K562 (cell line): ENCODE data around the gene MUC5AC. TPM values are rescaled to one million over a fixed set of nuclear protein-coding genes. Genes with fewer than 3 reads are reported as not detected.

ENCODE experiments used
- CCNT2 ChIP-seq: IDR thresholded peaks from 2 replicates; pipeline ENCODE4 v1.6.1; 2011; ENCODE audit warnings: borderline replicate concordance, low read depth, mild to moderate bottlenecking, moderate library complexity, mixed read lengths, low read length; ENCODE audit not compliant: insufficient read length; ENCODE audit errors: extremely low read depth
- ZEB2 ChIP-seq: fragments of 450-650 bp; IDR thresholded peaks from 2 replicates; pipeline ENCODE4 v1.6.1; 2016
- ZNF165 ChIP-seq: fragments of 250-450 bp; sonication (Bioruptor Pico); IDR thresholded peaks from 2 replicates; pipeline ENCODE4 v1.4.0; 2020; ENCODE audit warnings: borderline replicate concordance
- ZNF280B ChIP-seq: fragments of 250-450 bp; sonication (Bioruptor Pico); IDR thresholded peaks from 2 replicates; pipeline ENCODE4 v1.5.1; 2021; ENCODE audit warnings: mild to moderate bottlenecking
- ZNF780A ChIP-seq: fragments of 250-450 bp; sonication (Bioruptor Pico); IDR thresholded peaks from 2 replicates; pipeline ENCODE4 v1.5.0; 2021; ENCODE audit warnings: mild to moderate bottlenecking
- ZZZ3 ChIP-seq: fragments of 450-650 bp; IDR thresholded peaks from 2 replicates; pipeline ENCODE4 v1.6.1; 2016; ENCODE audit warnings: antibody characterized with exemption, mild to moderate bottlenecking, moderate library complexity
- polyA plus RNA-seq, 8 experiments: library from polyadenylated mRNA; depleted of rRNA in 4 of 8; stranded (reverse) in 5 of 8; unstranded in 3 of 8; fragments of >200 nt; fragmentation: Nextera tagmentation in 2 of 8; fragmentation: Illumina TruSeq in 1 of 8; extraction: Ambion mirVana in 2 of 8; extraction: Trizol in 1 of 8; gene quantifications; 2 replicates each; pipeline versions ENCODE4 v1.2.1 to v1.2.3, GENCODE V29; 2011 to 2014; ENCODE audit warnings: inconsistent platforms in 1 of 8, missing spikeins in 1 of 8
- total RNA-seq, 7 experiments: library from RNA; depleted of rRNA in 6 of 7; stranded (reverse); fragments of >200 nt in 6 of 7; fragmentation: Illumina TruSeq in 2 of 7; extraction: Trizol in 2 of 7; gene quantifications; 2 replicates each; pipeline versions ENCODE4 v1.2.1 to v1.2.3, GENCODE V29; 2011 to 2021; ENCODE audit warnings: low replicate concordance in 1 of 7
- TF ChIP-seq, protein P1 (sequence below): fragments of 250-450 bp; sonication (Bioruptor Pico); IDR thresholded peaks from 2 replicates; pipeline ENCODE4 v1.5.0; 2021; ENCODE audit warnings: mild to moderate bottlenecking, borderline replicate concordance
- TF ChIP-seq, protein P2 (sequence below): fragments of 250-450 bp; sonication (Bioruptor Pico); IDR thresholded peaks from 2 replicates; pipeline ENCODE4 v1.8.0; 2022; ENCODE audit warnings: moderate library complexity, mild to moderate bottlenecking, inconsistent platforms

Gene MUC5AC
- total and polyA plus RNA-seq, 9 of the 15 experiments (the other 6 are each of a cell fraction or from before 2014, with no cell fraction given), result not detected

DNA sequence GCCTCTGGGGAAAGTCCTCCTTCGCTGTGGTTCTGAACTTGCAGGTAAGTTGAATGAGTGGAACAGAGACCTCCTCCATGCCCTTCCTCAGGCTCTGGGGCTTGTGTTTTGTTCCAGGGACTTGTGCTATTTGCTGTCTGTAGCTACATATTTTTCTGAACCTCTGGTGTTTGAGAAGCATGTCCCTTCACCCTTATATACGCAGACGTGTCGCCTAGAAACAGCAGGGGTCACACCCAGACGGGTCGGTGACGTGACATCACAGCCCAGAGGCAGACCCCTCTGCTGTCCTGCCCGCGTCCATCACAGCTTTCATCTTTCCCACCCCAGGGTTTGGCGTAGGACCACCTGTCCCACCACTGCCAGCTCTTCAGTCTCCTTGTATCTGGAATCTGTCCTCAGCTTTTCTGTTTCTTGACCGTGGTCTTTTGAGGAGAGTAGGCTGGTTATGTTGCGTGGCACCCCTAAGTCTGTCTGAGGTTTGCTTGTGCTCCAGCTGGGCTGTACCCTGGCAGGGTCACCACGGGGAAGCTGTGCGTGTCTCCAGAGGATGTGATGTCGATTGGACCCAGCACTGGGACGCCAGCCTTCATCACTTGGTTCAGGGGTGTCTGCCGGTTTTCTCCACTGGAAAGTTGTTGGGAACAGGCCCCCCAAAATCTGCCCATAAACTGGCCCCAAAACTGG is 51.8 kb downstream of the MUC5AC start (continued):
- TF ChIP-seq, protein P1, sequence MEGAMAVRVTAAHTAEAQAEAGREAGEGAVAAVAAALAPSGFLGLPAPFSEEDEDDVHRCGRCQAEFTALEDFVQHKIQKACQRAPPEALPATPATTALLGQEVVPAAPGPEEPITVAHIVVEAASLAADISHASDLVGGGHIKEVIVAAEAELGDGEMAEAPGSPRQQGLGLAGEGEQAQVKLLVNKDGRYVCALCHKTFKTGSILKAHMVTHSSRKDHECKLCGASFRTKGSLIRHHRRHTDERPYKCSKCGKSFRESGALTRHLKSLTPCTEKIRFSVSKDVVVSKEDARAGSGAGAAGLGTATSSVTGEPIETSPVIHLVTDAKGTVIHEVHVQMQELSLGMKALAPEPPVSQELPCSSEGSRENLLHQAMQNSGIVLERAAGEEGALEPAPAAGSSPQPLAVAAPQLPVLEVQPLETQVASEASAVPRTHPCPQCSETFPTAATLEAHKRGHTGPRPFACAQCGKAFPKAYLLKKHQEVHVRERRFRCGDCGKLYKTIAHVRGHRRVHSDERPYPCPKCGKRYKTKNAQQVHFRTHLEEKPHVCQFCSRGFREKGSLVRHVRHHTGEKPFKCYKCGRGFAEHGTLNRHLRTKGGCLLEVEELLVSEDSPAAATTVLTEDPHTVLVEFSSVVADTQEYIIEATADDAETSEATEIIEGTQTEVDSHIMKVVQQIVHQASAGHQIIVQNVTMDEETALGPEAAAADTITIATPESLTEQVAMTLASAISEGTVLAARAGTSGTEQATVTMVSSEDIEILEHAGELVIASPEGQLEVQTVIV, result no peak
- TF ChIP-seq ZNF280B (no peak), CCNT2 (no peak), ZNF780A (CRISPR knock-in tag) (no peak), ZZZ3 (no peak), ZNF165 (CRISPR knock-in tag) (no peak), ZEB2 (no peak)
- TF ChIP-seq, protein P2, sequence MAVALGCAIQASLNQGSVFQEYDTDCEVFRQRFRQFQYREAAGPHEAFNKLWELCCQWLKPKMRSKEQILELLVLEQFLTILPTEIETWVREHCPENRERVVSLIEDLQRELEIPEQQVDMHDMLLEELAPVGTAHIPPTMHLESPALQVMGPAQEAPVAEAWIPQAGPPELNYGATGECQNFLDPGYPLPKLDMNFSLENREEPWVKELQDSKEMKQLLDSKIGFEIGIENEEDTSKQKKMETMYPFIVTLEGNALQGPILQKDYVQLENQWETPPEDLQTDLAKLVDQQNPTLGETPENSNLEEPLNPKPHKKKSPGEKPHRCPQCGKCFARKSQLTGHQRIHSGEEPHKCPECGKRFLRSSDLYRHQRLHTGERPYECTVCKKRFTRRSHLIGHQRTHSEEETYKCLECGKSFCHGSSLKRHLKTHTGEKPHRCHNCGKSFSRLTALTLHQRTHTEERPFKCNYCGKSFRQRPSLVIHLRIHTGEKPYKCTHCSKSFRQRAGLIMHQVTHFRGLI (CRISPR knock-in tag), result no peak
